ENCODE data around the gene NSFL1C.
"Not testable (repeated sequence)": the region's sequence is repeated elsewhere in the genome, so short reads cannot be mapped to it uniquely, and the experiment has no call there.

NSFL1C gene

GRCh38 chr20:1405801-1406200, 60.8 kb downstream of the NSFL1C start:
- Mint-ChIP-seq H3K9me3 (no peaks in the 10 kb centered on the region), H3K4me3 (no peak overlapping the region), H3K27me3 (no peaks in the 10 kb centered on the region), H3K36me3 (ENCODE audit: low read depth) (no peaks in the 10 kb centered on the region), H3K4me1 (ENCODE audit: low read depth) (no peaks in the 10 kb centered on the region), H3K27ac (no peak overlapping the region)

- H3K9me3 Mint-ChIP-seq: no peaks in the 10 kb centered on the region
- no peak overlapping the region for H3K27ac Mint-ChIP-seq
- H3K36me3 Mint-ChIP-seq (ENCODE audit: low read depth): no peaks in the 10 kb centered on the region
- H3K4me3 Mint-ChIP-seq: no peak overlapping the region
- no peaks in the 10 kb centered on the region for H3K4me1 Mint-ChIP-seq (ENCODE audit: low read depth)
- H3K27me3 Mint-ChIP-seq: no peaks in the 10 kb centered on the region
These were observed 63.0 kb downstream of the NSFL1C start for GRCh38 chr20:1403624-1404023.

- H3K36me3 Mint-ChIP-seq (ENCODE audit: low read depth): no peaks in the 10 kb centered on the region
- H3K9me3 Mint-ChIP-seq: no peaks in the 10 kb centered on the region
- no peak overlapping the region for H3K27ac Mint-ChIP-seq
- H3K27me3 Mint-ChIP-seq: no peaks in the 10 kb centered on the region
- H3K4me3 Mint-ChIP-seq: no peak overlapping the region
- no peaks in the 10 kb centered on the region for H3K4me1 Mint-ChIP-seq (ENCODE audit: low read depth)
These were observed 64.5 kb downstream of the NSFL1C start for GRCh38 chr20:1402149-1402548.

- H3K4me1 Mint-ChIP-seq (ENCODE audit: low read depth): no peaks in the 10 kb centered on the region
- no peaks in the 10 kb centered on the region for H3K27me3 Mint-ChIP-seq
- no peaks in the 10 kb centered on the region for H3K9me3 Mint-ChIP-seq
- H3K36me3 Mint-ChIP-seq (ENCODE audit: low read depth): no peaks in the 10 kb centered on the region
- H3K27ac Mint-ChIP-seq: no peak overlapping the region
- no peak overlapping the region for H3K4me3 Mint-ChIP-seq
These were observed 65.2 kb downstream of the NSFL1C start for GRCh38 chr20:1401451-1401907.

GRCh38 chr20:1399678-1400366, 66.8 kb downstream of the NSFL1C start:
- H3K27ac Mint-ChIP-seq; H3K4me1 Mint-ChIP-seq (ENCODE audit: low read depth); H3K9me3 Mint-ChIP-seq; H3K4me3 Mint-ChIP-seq; H3K36me3 Mint-ChIP-seq (ENCODE audit: low read depth); H3K27me3 Mint-ChIP-seq: not testable (repeated sequence)

- H3K9me3 Mint-ChIP-seq; H3K27ac Mint-ChIP-seq; H3K36me3 Mint-ChIP-seq (ENCODE audit: low read depth); H3K4me3 Mint-ChIP-seq; H3K27me3 Mint-ChIP-seq: not testable (repeated sequence)
- peaks cover 11% of the 10 kb centered on the region for H3K4me1 Mint-ChIP-seq (ENCODE audit: low read depth)
These were observed 68.5 kb downstream of the NSFL1C start for GRCh38 chr20:1398185-1398584.

GRCh38 chr20:1397710-1398109, 68.9 kb downstream of the NSFL1C start:
- Mint-ChIP-seq H3K27ac (no peak overlapping the region), H3K4me3 (no peak overlapping the region), H3K4me1 (ENCODE audit: low read depth) (peaks cover 13% of the 10 kb centered on the region), H3K36me3 (ENCODE audit: low read depth) (no peaks in the 10 kb centered on the region), H3K27me3 (no peaks in the 10 kb centered on the region), H3K9me3 (no peaks in the 10 kb centered on the region)

- Mint-ChIP-seq H3K27me3 (no peaks in the 10 kb centered on the region), H3K36me3 (ENCODE audit: low read depth) (peaks cover 5% of the 10 kb centered on the region), H3K9me3 (no peaks in the 10 kb centered on the region), H3K27ac (no peak overlapping the region), H3K4me1 (ENCODE audit: low read depth) (peaks cover 16% of the 10 kb centered on the region), H3K4me3 (no peak overlapping the region)
These were observed 69.9 kb downstream of the NSFL1C start for GRCh38 chr20:1396702-1397101.

GRCh38 chr20:1396264-1396663, 70.4 kb downstream of the NSFL1C start:
- Mint-ChIP-seq H3K4me1 (ENCODE audit: low read depth) (peaks cover 19% of the 10 kb centered on the region), H3K27ac (no peak overlapping the region), H3K9me3 (no peaks in the 10 kb centered on the region), H3K4me3 (no peak overlapping the region), H3K36me3 (ENCODE audit: low read depth) (peaks cover 6% of the 10 kb centered on the region), H3K27me3 (no peaks in the 10 kb centered on the region)

GRCh38 chr20:1394686-1395085, 72.0 kb downstream of the NSFL1C start:
- no peak overlapping the region for H3K27ac Mint-ChIP-seq
- no peaks in the 10 kb centered on the region for H3K27me3 Mint-ChIP-seq
- peaks cover 11% of the 10 kb centered on the region for H3K36me3 Mint-ChIP-seq (ENCODE audit: low read depth)
- no peak overlapping the region for H3K4me3 Mint-ChIP-seq
- H3K4me1 Mint-ChIP-seq (ENCODE audit: low read depth): peaks cover 35% of the 10 kb centered on the region
- H3K9me3 Mint-ChIP-seq: no peaks in the 10 kb centered on the region

GRCh38 chr20:1393507-1393882, 73.2 kb downstream of the NSFL1C start:
- Mint-ChIP-seq H3K4me3 (peak overlapping the region; percentile 96), H3K4me1 (ENCODE audit: low read depth) (peaks cover 46% of the 10 kb centered on the region)

GRCh38 chr20:1392693-1393506, 73.7 kb downstream of the NSFL1C start, which contains the start of gene FKBP1A:
FKBP1A (minus strand) TSS chr20:1393054; CDS start chr20:1392998, 56 bp downstream.
- Mint-ChIP-seq H3K4me1 (ENCODE audit: low read depth) (peaks cover 52% of the 10 kb centered on the region), H3K4me3 (peak within 1 kb of the TSS; percentile 96), H3K36me3 (ENCODE audit: low read depth) (peaks cover 23% of the 10 kb centered on the region), H3K27me3 (no peaks in the 10 kb centered on the region), H3K27ac (peak within 1 kb of the TSS; percentile 95), H3K9me3 (no peaks in the 10 kb centered on the region)

More at GRCh38 chr20:1393507-1393882, 73.2 kb downstream of the NSFL1C start:
- Mint-ChIP-seq H3K27me3 (no peaks in the 10 kb centered on the region), H3K9me3 (no peaks in the 10 kb centered on the region), H3K36me3 (ENCODE audit: low read depth) (peaks cover 18% of the 10 kb centered on the region), H3K27ac (peak overlapping the region; percentile 95)

GRCh38 chr20:1392443-1392692, 74.3 kb downstream of the NSFL1C start:
- Mint-ChIP-seq H3K27me3 (no peaks in the 10 kb centered on the region), H3K27ac (peak overlapping the region; percentile 88), H3K36me3 (ENCODE audit: low read depth) (peaks cover 26% of the 10 kb centered on the region), H3K4me1 (ENCODE audit: low read depth) (peaks cover 57% of the 10 kb centered on the region), H3K9me3 (no peaks in the 10 kb centered on the region), H3K4me3 (peak overlapping the region; percentile 95)

Measured in stimulated activated naive CD8-positive, alpha-beta T cell treated with anti-CD3 and anti-CD28 coated beads, Interleukin-15, Interleukin-2, amounts not matched to agents 100 ng/mL and 50 ng/mL, for 24 hours (primary cell).